ENCODE measurements around the gene CTSA. TPM values are rescaled to one million over a fixed set of nuclear protein-coding genes. Genes with fewer than 3 reads are reported as not detected.
"Not testable (repeated sequence)": the region's sequence is repeated elsewhere in the genome, so short reads cannot be mapped to it uniquely, and the experiment has no call there.

The CTSA gene
- total RNA-seq, 1 donor from 2014 or later, result 87.4 TPM

- no peak for DNase-seq (ENCODE audit: low spot score)
- intact Hi-C loops (cut with DNase I), result no loop called here
- ATAC-seq, result peak; percentile 56
Measured at GRCh38 chr20:45863543-45864470, 27.3 kb upstream of the CTSA start.

GRCh38 chr20:45866454-45866853, 24.7 kb upstream of the CTSA start:
- no peak for ATAC-seq
- intact Hi-C loops (cut with DNase I), result no loop called here
- DNase-seq (ENCODE audit: low spot score), result no peak

GRCh38 chr20:45867136-45867818, 23.9 kb upstream of the CTSA start:
- no peak for DNase-seq (ENCODE audit: low spot score)
- intact Hi-C loops (cut with DNase I), result no loop called here

GRCh38 chr20:45867819-45868176, 23.3 kb upstream of the CTSA start:
- DNase-seq (ENCODE audit: low spot score) (no peak), ATAC-seq (no peak)
- intact Hi-C loops (cut with DNase I), result no loop called here

More at GRCh38 chr20:45867136-45867818, 23.9 kb upstream of the CTSA start:
- no peak for ATAC-seq

- ATAC-seq, result no peak
- DNase-seq (ENCODE audit: low spot score), result no peak
- intact Hi-C loops (cut with DNase I), result no loop called here
Measured at GRCh38 chr20:45872626-45873025, 18.5 kb upstream of the CTSA start.

- ATAC-seq (no peak), DNase-seq (ENCODE audit: low spot score) (no peak)
- intact Hi-C loops (cut with DNase I), result no loop called here
Measured at GRCh38 chr20:45873409-45874103, 17.6 kb upstream of the CTSA start.

- ATAC-seq; DNase-seq (ENCODE audit: low spot score); intact Hi-C loops (cut with DNase I): not testable (repeated sequence)
Measured at GRCh38 chr20:45874104-45874481, 17.0 kb upstream of the CTSA start.

GRCh38 chr20:45874576-45874975, 16.6 kb upstream of the CTSA start:
- ATAC-seq, result no peak
- DNase-seq (ENCODE audit: low spot score), result no peak
- intact Hi-C loops (cut with DNase I), result no loop called here

- intact Hi-C loops (cut with DNase I), result no loop called here
- no peak for ATAC-seq
- no peak for DNase-seq (ENCODE audit: low spot score)
Measured at GRCh38 chr20:45878076-45878761, 12.9 kb upstream of the CTSA start.

GRCh38 chr20:45880988-45881788, 9.9 kb upstream of the CTSA start, which contains the start of gene ZSWIM1:
TSS of gene ZSWIM1 (plus strand) at chr20:45881227. CDS start at chr20:45882593, 1,366 bp downstream.
- intact Hi-C loops (cut with DNase I), result no loop called here
- DNase-seq (ENCODE audit: low spot score), result peak; percentile 100

GRCh38 chr20:45882469-45883099, 8.6 kb upstream of the CTSA start:
- no peak for DNase-seq (ENCODE audit: low spot score)
- no peak for ATAC-seq
- intact Hi-C loops (cut with DNase I), result no loop called here

More at GRCh38 chr20:45880988-45881788, 9.9 kb upstream of the CTSA start, which contains the start of gene ZSWIM1:
- peak; percentile 99 for ATAC-seq

GRCh38 chr20:45883100-45883469, 8.1 kb upstream of the CTSA start:
- intact Hi-C loops (cut with DNase I), result no loop called here
- DNase-seq (ENCODE audit: low spot score) (no peak), ATAC-seq (no peak)

GRCh38 chr20:45886590-45887345, 4.4 kb upstream of the CTSA start:
- DNase-seq (ENCODE audit: low spot score) (no peak), ATAC-seq (no peak)
- intact Hi-C loops (cut with DNase I), result no loop called here

GRCh38 chr20:45887346-45887715, 3.8 kb upstream of the CTSA start, which contains the start of gene SPATA25:
TSS of gene SPATA25 (minus strand) at chr20:45887622. CDS start at chr20:45887590, 32 bp downstream.
- DNase-seq (ENCODE audit: low spot score), result no peak
- ATAC-seq, result no peak
- intact Hi-C loops (cut with DNase I), result no loop called here

- no peak for DNase-seq (ENCODE audit: low spot score)
- intact Hi-C loops (cut with DNase I), result no loop called here
- ATAC-seq, result no peak
Measured at GRCh38 chr20:45888681-45889080, 2.5 kb upstream of the CTSA start.

- DNase-seq (ENCODE audit: low spot score) (peak; percentile 91), ATAC-seq (peak; percentile 90)
- intact Hi-C loops (cut with DNase I), result loop anchor here (10.0 kb wide), 1 partner anchor 64 kb away; no protein-coding TSS in a partner anchor
Measured at GRCh38 chr20:45890077-45890984, 804 bp upstream of the CTSA start.
